Stimulated activated CD8-positive, alpha-beta memory T cell treated with anti-CD3 and anti-CD28 coated beads, Interleukin-7, amount 100 ng/mL, for 24 hours (primary cell): Measurements from ENCODE around the gene ACADM.
"Not testable (repeated sequence)": the region's sequence is repeated elsewhere in the genome, so short reads cannot be mapped to it uniquely, and the experiment has no call there.

ENCODE experiments used
- DNase-seq: peaks from one replicate; pipeline ENCODE4 v3.0.0-alpha.2; 2020; ENCODE audit warnings: low read depth

Gene ACADM

DNA sequence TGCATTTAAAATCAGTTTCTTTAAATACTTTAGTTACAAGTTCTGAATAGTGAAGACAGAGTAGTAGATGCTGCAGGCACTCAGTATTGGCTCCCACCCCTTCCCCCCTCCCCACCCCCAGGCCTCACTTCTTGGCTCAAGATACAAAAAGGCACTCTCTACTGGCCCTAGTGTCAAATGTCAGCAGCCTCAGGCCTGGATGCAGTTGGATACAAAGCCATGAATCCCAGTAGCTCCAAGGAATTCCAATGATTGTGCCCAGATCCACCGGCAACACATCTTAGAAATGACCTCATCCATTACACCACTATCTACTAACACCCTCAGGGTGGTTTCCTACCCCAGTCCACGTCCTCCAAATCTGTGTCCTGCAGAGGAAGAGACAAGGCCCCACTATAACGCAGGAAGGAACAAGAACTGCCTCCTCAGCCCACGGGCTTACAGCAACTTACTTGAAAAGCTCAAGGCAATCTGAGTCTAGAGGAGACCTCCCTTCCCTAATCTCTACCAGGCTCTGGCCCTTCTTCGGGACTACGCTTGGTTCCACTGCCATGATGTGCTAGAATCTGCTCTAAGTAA lies 17.6 kb downstream of the ACADM start:
- DNase-seq: no peak

DNA sequence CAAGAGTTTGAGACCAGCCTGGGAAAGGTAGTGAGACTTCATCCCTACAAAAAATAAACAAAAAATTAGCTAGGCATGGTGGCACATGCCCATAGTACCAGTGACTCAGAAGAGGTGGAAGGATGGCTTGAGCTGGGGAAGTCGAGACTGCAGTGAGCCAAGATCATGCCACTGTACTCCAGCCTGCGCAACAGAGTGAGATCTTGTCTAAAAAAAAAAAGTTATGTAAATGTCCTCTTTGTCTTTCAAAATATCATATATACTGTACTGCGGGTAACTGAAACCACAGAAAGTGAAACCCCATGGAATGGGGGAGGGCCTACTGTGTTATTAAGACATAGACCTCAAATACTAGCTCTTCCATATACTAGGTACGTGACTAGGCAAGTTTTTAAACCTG lies 20.8 kb downstream of the ACADM start:
- DNase-seq: no peak

DNA sequence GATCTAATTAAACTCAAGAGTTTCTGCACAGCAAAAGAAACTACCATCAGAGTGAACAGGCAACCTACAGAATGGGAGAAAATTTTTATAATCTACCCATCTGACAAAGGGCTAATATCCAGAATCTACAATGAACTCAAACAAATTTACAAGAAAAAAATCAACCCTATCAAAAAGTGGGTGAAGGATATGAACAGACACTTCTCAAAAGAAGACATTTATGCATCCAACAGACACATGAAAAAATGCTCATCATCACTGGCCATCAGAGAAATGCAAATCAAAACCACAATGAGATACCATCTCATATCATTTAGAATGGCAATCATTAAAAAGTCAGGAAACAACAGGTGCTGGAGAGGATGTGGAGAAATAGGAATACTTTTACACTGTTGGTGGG lies 32.7 kb downstream of the ACADM start:
- not testable (repeated sequence) for DNase-seq

DNA sequence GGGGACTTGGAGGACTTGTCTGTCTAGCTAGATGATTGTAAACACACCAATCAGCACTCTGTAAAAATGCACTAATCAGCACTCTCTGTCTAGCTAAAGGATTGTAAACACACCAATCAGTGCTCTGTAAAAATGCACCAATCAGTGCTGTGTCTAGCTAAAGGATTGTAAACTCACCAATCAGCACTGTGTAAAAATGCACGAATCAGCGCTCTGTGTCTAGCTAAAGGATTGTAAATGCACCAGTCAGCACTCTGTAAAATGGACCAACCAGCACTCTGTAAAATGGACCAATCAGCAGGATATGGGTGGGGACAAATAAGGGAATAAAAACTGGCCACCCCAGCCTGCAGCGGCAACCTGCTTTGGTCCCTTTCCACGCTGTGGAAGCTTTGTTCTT lies 34.0 kb downstream of the ACADM start:
- not testable (repeated sequence) for DNase-seq

DNA sequence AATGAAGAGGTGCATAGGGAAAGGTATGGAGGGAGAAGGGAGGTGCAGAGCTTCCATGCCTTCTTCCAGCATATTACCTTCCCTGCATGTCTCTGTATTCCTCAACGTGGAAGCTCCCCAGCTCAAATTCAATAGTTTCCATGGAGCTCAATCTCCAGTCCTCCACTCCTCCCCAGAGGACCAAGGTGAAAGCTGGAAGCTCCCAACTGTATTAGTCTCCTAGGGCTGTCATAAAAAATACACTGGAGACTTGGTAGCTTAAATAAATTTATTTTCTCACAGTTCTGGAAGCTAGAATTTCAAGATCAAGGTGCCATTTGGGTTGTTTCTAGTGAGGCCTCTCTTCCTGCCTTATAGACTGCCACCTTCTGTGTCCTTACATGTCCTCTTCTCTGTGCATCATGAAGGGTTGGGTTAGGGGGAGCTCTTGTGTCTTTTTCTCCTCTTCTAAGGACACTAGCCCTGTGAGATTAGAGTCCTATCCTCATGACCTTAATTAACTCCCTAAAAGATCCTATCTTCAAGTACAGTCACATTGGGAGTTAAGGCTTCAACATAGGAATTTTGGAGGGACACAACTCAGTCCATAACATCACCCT lies 39.6 kb downstream of the ACADM start:
- no peak for DNase-seq

DNA sequence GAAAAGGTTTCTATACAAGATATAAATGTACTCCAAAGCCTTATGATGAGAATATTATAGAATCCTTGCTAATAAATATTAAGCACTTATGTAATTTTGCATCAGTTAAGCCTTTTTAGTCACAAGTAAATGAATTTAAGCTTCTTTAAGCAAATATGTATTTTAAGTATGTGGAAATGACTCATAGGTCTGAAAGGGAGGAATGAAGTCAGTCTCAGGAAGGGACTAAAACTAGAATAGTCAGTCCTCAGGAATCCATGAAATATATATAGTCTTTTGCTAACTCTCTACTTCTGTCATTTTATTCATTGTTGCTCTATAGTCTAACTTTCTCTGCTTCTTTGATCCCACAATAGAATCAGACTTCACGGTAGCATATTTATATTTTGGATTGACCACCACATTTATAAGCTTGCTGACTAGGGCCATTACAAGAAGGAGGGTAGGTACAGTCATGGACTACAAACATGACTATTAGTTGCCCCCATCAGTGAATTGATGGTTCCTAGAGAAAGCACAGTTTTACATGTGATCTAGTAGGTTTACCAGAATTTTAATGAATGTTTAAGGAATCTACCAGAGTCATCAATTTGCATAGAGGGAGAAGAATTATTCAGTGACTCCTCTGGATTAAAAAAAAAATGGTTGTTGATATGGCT lies 41.3 kb downstream of the ACADM start:
- DNase-seq: no peak

DNA sequence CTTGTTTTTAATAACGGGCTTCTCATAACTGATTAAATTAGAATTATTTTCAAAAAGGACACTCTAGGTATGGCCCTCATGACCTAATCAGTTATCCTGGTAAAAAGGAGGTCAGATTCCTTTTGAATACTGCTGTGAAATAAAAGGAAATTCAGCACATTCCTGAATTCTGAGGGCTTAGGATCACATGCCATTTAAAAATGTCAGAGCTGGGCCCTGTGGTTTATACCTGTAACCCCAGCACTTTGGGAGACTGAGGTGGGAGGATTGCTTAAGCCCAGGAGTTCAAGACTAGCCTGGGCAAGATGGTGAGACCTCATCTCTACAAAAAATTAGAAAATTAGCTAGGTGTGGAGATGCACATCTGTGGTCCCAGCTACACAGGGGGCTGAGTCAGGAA lies 43.5 kb downstream of the ACADM start:
- DNase-seq: no peak

DNA sequence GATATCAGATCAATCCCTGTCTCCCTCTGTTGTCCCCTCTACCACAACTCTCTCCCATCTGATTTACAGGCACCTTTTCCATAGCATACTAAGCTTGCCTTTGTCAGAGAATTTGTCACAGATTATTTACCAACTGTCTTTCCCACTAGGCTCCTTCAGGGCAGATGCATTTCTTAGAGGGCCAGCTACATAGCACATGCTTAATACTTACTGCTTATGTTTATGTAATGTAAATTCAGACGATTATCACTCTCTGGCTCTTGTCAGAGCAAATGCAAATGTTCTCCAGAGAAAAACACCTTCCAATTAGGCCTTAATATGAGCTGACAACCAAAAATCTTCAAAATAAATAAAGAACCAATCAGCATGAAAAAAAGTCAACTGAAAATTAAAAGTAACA lies 46.3 kb downstream of the ACADM start:
- no peak for DNase-seq

DNA sequence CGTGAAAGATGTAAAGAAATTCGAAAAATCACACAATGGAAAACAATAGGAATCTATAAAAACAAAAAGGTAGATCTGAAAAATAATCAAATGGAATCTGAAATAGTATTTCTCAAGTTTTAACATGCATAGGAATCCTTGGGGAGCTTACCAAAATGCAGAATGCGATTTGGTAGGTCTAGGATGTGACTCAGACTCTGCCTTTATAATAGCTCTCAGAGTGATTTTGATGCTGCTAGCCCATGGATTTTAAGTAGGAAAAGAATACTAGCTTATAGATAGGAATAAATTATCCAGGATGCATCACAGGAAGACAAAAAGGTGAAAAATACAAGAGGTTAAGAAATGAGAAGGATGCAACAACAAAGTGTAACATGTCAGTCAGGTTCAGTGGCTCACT lies 47.5 kb downstream of the ACADM start:
- no peak for DNase-seq

DNA sequence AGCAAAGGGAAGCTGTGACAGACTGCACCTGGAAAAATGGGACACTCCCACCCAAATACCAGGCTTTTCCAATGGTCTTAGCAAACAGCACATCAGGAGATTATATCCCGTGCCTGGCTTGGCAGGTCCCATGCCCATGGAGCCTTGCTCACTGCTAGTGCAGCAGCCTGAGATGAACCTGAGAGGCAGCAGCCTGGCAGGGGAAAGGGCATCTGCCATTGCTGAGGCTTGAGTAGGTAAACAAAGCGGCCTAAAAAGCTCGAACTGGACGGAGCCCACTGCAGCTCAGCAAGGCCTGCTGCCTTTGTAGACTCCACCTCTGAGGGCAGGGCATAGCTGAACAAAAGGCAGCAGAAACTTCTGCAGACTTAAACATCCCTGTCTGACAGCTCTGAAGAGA lies 53.3 kb downstream of the ACADM start:
- DNase-seq: not testable (repeated sequence)

DNA sequence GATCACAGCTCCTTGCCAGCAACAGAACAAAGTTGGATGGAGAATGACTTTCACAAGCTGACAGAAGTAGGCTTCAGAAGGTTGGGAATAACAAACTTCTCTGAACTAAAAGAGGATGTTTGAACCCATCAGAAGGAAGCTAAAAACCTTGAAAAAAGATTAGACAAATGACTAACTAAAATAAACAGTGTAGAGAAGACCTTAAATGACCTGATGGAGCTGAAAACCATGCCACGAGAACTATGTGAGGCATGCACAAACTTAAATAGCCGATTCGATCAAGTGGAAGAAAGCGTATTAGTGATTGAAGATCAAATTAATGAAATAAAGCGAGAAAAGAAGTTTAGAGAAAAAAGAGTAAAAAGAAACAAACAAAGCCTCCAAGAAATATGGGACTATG lies 54.2 kb downstream of the ACADM start:
- DNase-seq: not testable (repeated sequence)

DNA sequence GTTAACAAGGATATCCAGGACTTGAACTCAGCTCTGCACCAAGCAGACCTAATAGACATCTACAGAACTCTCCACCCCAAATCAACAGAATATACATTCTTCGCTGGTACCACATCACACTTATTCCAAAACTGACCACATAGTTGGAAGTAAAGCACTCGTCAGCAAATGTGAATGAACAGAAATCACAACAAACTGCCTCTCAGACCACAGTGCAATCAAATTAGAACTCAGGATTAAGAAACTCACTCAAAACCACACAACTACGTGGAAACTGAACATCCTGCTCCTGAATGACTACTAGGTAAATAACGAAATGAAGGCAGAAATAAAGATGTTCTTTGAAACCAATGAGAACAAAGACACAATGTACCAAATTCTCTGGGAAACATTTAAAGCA lies 55.7 kb downstream of the ACADM start:
- DNase-seq: not testable (repeated sequence)

DNA sequence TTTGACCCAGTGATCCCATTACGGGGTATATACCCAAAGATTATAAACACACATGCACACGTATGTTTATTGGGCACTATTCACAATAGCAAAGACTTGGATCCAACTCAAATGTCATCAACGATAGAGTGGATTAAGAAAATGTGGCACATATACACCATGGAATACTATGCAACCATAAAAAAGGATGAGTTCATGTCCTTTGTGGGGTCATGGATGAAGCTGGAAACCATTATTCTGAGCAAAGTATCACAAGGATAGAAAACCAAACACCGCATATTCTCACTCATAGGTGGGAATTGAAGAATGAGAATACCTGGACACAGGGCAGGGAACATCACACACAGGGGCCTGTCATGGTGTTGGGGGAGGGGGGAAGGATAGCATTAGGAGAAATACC lies 59.4 kb downstream of the ACADM start:
- not testable (repeated sequence) for DNase-seq

DNA sequence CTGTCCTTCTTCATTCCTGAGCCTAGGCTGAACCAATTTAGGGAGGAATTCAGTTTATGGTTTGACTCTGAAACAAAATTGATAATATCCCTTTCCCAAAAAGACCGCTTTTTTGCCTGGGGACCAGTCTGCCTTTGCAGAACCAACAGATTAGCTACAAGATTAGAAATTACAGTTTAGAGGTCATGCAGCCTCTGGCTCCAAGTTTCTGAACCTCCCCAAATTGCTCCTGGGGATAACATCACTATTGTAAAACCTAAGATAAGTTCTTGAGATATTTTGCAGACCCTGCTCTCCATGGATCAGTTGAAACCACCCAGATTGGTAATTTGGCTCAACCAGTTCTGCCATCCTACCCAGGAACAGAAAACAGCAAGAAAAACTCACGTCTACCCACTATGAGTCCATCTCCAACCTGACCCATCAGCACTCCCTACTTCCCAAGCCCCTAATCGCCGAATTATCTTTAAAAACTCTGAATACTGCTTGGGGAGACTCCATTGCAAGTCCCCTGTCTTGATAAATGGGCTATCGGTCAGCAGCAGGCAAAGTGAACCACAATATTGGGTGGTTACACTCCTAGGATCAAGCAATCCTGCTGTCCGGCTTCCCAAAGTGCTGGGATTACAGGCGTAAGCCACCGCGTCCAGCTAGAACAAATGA lies 60.9 kb downstream of the ACADM start:
- no peak for DNase-seq

DNA sequence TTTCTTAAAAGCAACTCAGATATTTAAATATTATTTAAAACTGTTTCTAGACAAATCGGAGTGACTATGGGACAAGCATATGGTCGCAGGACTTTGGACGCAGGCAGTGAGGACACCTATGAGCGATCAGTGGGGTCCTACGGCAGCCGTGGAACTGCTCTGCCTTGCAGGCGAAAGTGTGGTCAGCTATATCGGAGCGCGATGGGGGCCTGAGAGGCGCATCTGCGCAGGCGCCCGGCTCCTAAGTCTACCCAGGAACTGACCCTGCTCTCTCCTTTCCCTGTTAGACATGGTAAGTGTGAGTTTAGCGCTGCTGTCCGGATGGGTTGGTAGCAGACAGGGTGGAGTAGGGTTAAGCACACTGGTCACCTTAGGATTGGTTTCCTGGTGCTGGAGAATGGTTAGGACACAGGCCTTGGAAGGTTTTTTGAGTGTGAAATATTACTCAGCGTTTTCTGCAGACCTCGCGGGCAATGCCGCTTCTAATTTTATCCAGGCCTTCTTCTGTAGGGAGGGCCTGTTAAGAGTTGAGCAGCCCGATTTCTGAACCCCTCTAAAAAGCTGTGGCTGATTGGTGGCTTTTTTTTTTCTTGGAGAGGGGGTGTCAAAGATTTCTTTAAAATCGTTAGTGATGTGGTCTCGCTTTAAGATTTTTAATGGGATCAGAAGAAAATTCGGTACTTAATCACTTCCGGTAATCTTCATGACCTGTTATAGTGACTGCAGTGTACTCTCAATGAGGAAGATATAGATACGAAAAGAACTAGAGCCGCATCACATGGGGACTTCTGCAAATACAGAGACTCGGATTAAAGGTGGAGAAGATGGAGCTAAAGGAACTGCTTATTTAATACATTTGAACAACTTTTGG lies 61.7 kb downstream of the ACADM start, which contains the start of gene RABGGTB:
TSS of gene RABGGTB (plus strand) at position 274 of the 871 bp plus-strand sequence. CDS start at position 290, 16 bp downstream.
- peak; percentile 88 for DNase-seq

DNA sequence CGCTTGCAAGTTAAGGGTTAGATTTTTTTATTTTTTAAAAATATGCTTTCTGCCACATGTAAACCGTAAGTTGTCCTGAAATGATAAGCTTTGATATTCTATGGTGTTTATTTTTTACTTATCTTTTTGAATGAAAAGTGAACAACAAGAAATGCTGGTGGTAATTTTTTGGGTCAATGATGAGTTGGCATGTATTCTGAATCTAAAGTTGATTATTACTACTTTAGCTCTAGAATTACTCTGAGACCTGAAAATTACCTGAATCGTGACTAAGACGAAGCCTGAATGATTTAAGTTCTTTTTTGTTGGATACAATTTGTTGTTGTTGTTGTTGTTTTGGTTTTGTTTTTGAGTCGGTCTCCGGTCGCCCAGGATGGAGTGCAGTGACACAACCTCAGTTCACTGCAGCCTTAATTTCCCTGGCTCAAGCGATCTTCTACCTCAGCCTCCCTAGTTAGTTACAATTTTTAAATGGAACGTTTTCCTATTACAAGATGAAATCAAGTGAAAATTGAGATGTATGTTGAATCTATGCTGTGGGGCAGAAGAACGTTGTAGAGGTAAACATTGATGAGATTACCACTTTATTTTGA lies 62.5 kb downstream of the ACADM start:
- DNase-seq: no peak

DNA sequence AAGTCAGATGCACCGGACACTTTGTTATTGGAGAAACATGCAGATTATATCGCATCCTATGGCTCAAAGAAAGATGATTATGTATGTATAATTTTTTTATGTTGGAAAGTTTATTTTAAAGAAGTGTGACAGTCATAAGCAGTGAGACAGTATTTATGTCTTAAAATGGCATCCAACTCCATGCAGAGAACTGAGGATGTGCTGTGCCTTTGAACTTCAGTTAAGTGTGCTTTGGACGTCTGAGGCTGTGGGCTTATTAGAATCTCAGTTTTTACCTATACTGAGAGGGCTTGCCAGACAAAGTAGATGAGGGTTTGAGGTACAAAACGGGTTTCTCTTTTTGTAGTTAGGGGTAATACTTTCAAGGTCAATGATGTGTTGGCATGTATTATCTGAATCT lies 63.0 kb downstream of the ACADM start:
- DNase-seq: no peak

DNA sequence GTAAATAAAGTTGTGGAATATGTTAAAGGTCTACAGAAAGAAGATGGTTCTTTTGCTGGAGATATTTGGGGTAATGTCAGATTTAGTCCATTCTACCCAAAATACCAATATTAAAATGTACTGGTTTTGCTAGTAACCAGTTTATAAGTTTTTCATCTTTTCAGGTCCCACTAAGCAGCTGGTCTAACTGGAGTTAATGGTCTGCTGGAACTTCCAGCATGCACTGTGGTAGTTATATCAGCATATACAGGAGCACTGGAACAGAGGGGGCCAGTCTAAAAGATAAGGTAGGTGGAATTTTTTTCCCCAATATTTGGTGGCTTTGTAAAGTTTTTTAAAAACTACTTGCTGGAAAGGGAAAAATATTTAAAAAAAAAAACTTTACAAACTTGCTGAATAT lies 65.5 kb downstream of the ACADM start:
- no peak for DNase-seq

DNA sequence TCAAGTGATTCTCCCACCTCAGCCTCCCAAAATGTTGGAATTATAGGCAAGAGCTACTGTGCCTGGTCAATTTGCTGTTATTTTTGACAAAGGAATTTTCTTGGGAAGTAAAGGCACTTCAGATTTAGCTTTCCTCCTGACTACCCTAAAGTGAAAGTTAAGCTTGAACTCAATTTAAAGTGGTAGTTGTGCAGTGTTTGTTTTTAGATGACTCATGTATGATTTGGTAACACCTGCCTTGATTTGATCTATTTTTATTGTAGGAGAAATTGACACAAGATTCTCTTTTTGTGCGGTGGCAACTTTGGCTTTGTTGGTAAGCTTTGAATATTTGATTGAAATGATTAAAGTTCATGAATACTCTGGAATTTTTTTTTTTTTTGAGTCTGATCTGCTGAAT lies 66.5 kb downstream of the ACADM start:
- no peak for DNase-seq

DNA sequence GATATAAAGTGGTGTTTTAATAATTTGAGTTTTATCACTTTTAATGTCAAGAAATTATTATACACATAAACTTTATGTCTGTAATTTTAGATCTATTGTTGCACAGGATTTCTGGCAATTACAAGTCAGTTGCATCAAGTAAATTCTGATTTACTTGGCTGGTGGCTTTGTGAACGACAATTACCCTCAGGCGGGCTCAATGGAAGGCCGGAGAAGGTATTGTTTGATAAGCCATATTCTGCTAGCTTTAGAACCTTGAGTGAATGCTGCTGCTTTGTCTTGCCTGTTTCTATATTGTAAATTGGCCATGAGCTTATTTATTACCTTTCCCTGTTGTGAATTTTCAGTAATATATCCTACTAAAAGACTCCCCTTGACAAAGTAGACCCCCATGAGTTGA lies 67.6 kb downstream of the ACADM start:
- DNase-seq: no peak

DNA sequence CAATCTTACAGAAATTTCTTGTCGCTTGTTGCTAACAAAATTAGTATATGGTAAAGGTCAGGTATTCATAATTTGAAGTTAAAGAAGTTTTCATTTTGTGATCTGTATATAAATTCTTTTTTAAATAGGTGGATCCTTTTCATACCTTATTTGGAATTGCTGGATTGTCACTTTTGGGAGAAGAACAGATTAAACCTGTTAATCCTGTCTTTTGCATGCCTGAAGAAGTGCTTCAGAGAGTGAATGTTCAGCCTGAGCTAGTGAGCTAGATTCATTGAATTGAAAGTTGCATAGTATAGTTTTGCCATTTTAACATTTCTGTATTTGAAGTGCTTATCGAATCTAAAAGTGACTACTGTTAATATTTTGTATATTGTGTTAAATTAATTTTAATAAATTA lies 69.9 kb downstream of the ACADM start:
- no peak for DNase-seq

DNA sequence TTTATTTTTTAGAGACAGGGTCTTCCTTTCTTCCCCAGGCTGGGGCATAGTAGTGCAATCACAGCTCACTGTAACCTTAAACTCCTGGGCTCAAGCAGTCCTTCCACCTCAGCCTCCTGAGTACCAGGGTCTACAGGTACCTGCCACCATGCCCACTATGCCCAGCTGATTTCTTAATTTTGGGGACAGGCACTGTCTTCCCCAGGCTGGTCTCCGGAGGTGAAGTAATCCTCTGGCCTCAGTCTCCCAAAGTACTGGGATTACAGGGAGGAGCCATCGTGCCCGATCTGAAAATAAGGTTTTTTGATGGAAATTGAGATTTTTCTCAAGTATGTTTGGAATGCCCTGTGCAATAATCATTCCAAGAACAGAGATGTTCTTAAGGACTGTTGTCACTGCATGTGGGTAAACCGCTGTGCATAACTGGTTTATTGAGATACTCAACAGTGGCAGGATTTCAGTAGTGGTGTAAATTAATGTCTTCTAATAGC lies 71.2 kb downstream of the ACADM start:
- no peak for DNase-seq
